ENCODE measurements around the gene DSG2. TPM values are rescaled to one million over a fixed set of nuclear protein-coding genes. Genes with fewer than 3 reads are reported as not detected.

DSG2 gene
- polyA plus RNA-seq, 1 donor from 2014 or later = 0.94 TPM

- H3K9me3 ChIP-seq (ENCODE audit: low read length) = no peaks in the 10 kb centered on the region
- no peak overlapping the region for H3K9ac ChIP-seq (ENCODE audit: low read length)
- H3K27me3 ChIP-seq (ENCODE audit: insufficient read depth, low read depth, low read length) = no peaks in the 10 kb centered on the region
- no peak overlapping the region for H3K4me3 ChIP-seq (ENCODE audit: low read length)
- no peaks in the 10 kb centered on the region for H3K79me2 ChIP-seq (replicated peaks; ENCODE audit: insufficient read depth, low read length)
- no peak for TF ChIP-seq RAD21 (conservative IDR thresholded peaks at IDR 0.05)
- TF ChIP-seq TAF1 (IDR thresholded peaks at IDR 0.05; ENCODE audit: low read depth) = no peak
- no peak for TF ChIP-seq MXI1 (conservative IDR thresholded peaks at IDR 0.05; ENCODE audit: poor library complexity, severe bottlenecking)
- no peak for TF ChIP-seq SMC3 (conservative IDR thresholded peaks at IDR 0.05; ENCODE audit: poor library complexity)
- no peak for TF ChIP-seq POLR2AphosphoS5 (IDR thresholded peaks at IDR 0.05)
- no peak for TF ChIP-seq EZH2 (IDR thresholded peaks at IDR 0.05; ENCODE audit: borderline replicate concordance, insufficient read depth, low read length, poor library complexity, severe bottlenecking)
- no peak for TF ChIP-seq CTCF (IDR thresholded peaks at IDR 0.05; ENCODE audit: poor library complexity, severe bottlenecking)
- no peak for TF ChIP-seq REST (IDR thresholded peaks at IDR 0.05; ENCODE audit: borderline replicate concordance)
- no peak for TF ChIP-seq EP300 (conservative IDR thresholded peaks at IDR 0.05; ENCODE audit: poor library complexity, severe bottlenecking)
- H3K36me3 ChIP-seq (ENCODE audit: insufficient read depth, low read length) = no peaks in the 10 kb centered on the region
- H3K9me2 ChIP-seq (ENCODE audit: insufficient read depth, low read length) = no peaks in the 10 kb centered on the region
- H3K4me2 ChIP-seq (ENCODE audit: low read length) = no peak overlapping the region
- no peaks in the 10 kb centered on the region for H4K20me1 ChIP-seq (ENCODE audit: insufficient read depth)
- no peaks in the 10 kb centered on the region for H3F3A ChIP-seq (ENCODE audit: insufficient read depth, low read length, poor library complexity, severe bottlenecking)
- no peak overlapping the region for H2AFZ ChIP-seq (ENCODE audit: low read depth, low read length)
- no peak overlapping the region for H3K27ac ChIP-seq (ENCODE audit: low read length)
These were observed 10.5 kb upstream of the DSG2 start for GRCh38 chr18:31487246-31488015.

GRCh38 chr18:31489311-31489710 is 8.7 kb upstream of the DSG2 start:
- no peaks in the 10 kb centered on the region for H3K27me3 ChIP-seq (ENCODE audit: insufficient read depth, low read depth, low read length)
- H3K79me2 ChIP-seq (replicated peaks; ENCODE audit: insufficient read depth, low read length) = no peaks in the 10 kb centered on the region
- H3K9me2 ChIP-seq (ENCODE audit: insufficient read depth, low read length) = no peaks in the 10 kb centered on the region
- TF ChIP-seq EZH2 (IDR thresholded peaks at IDR 0.05; ENCODE audit: borderline replicate concordance, insufficient read depth, low read length, poor library complexity, severe bottlenecking) (no peak), REST (IDR thresholded peaks at IDR 0.05; ENCODE audit: borderline replicate concordance) (no peak), TAF1 (IDR thresholded peaks at IDR 0.05; ENCODE audit: low read depth) (no peak), EP300 (conservative IDR thresholded peaks at IDR 0.05; ENCODE audit: poor library complexity, severe bottlenecking) (no peak), CTCF (IDR thresholded peaks at IDR 0.05; ENCODE audit: poor library complexity, severe bottlenecking) (no peak), SMC3 (conservative IDR thresholded peaks at IDR 0.05; ENCODE audit: poor library complexity) (no peak), POLR2AphosphoS5 (IDR thresholded peaks at IDR 0.05) (no peak), RAD21 (conservative IDR thresholded peaks at IDR 0.05) (no peak), MXI1 (conservative IDR thresholded peaks at IDR 0.05; ENCODE audit: poor library complexity, severe bottlenecking) (no peak)
- no peak overlapping the region for H3K4me2 ChIP-seq (ENCODE audit: low read length)
- no peak overlapping the region for H2AFZ ChIP-seq (ENCODE audit: low read depth, low read length)
- no peaks in the 10 kb centered on the region for H4K20me1 ChIP-seq (ENCODE audit: insufficient read depth)
- no peaks in the 10 kb centered on the region for H3K9me3 ChIP-seq (ENCODE audit: low read length)
- H3K27ac ChIP-seq (ENCODE audit: low read length) = no peak overlapping the region
- H3K36me3 ChIP-seq (ENCODE audit: insufficient read depth, low read length) = no peaks in the 10 kb centered on the region
- H3K4me3 ChIP-seq (ENCODE audit: low read length) = no peak overlapping the region
- no peak overlapping the region for H3K9ac ChIP-seq (ENCODE audit: low read length)
- H3F3A ChIP-seq (ENCODE audit: insufficient read depth, low read length, poor library complexity, severe bottlenecking) = no peaks in the 10 kb centered on the region
